HepG2 (cell line): ENCODE data around the gene P3H2. TPM values are rescaled to one million over a fixed set of nuclear protein-coding genes. Genes with fewer than 3 reads are reported as not detected.

Experiments
- ATAC-seq: fragments of 200-7000 bp; cut with Tn5 transposase; 3 replicates; pipeline ENCODE4 v1.9.1; 2020; ENCODE audit warnings: mild to moderate bottlenecking, moderate library complexity
- BruUV-seq: library from RNA; stranded (reverse); fragments of 400-500 nt; replicated peaks from 2 replicates; lab custom pipeline; 2021; lab: Mats Ljungman, UMichigan
- CTCF ChIA-PET: fragments of 300-600 bp; formaldehyde crosslinking; extraction: SDS; loops from one replicate; lab custom pipeline; 2021; ENCODE audit warnings: low total read pairs, inconsistent platforms, low intra/inter-chr PET ratio; lab: Yijun Ruan, JAX
- POLR2A ChIA-PET: fragments of 350-600 bp; sonication (Branson Sonifier 250); formaldehyde crosslinking; loops from one replicate; lab custom pipeline; 2020; ENCODE audit warnings: antibody characterized with exemption, inconsistent platforms; lab: Yijun Ruan, JAX
- DNase-seq: peaks from one replicate; pipeline ENCODE4 v3.0.0-alpha.2; 2015; ENCODE audit warnings: low spot score
- FAIRE-seq: peaks from 3 replicates; lab custom pipeline; 2011; peaks lifted over from hg19 to GRCh38; lab: Jason Lieb, UNC
- H2AFZ ChIP-seq: one replicate; pipeline ENCODE4 v1.6.1; 2011; ENCODE audit warnings: low read length, inconsistent platforms
- H3K27ac ChIP-seq: fragments of 300-600 bp; 3 replicates; pipeline ENCODE4 v1.8.0; 2011; ENCODE audit warnings: mixed run types, mild to moderate bottlenecking, mixed read lengths, low read length, inconsistent platforms; ENCODE audit not compliant: insufficient read depth; ENCODE audit errors: extremely low read length
- H3K27me3 ChIP-seq, 2 experiments: fragments of 200-600 bp in 1 of 2; 2 replicates in 1 of 2; 3 replicates in 1 of 2; pipeline versions ENCODE4 v1.6.0 to v1.8.0; 2011; ENCODE audit warnings: low read length in 2 of 2, mild to moderate bottlenecking in 2 of 2, moderate library complexity in 2 of 2, inconsistent platforms in 1 of 2; ENCODE audit not compliant: insufficient read depth in 2 of 2, control insufficient read depth in 1 of 2
- H3K36me3 ChIP-seq, 2 experiments: fragments of 200-600 bp in 1 of 2; replicated peaks in 1 of 2; 2 replicates in 1 of 2; 3 replicates in 1 of 2; pipeline versions ENCODE4 v1.5.1 to v1.8.0; 2011; ENCODE audit warnings: low read length in 2 of 2, inconsistent platforms in 1 of 2; ENCODE audit not compliant: insufficient read depth in 2 of 2, control insufficient read depth in 1 of 2
- H3K4me1 ChIP-seq: 2 replicates; pipeline ENCODE4 v1.5.1; 2012; ENCODE audit warnings: low read length, inconsistent platforms; ENCODE audit not compliant: insufficient read depth
- H3K4me2 ChIP-seq: 2 replicates; pipeline ENCODE4 v1.6.0; 2011; ENCODE audit warnings: low read depth, low read length, inconsistent platforms
- H3K4me3 ChIP-seq, 3 experiments: fragments of 200-600 bp in 1 of 3; sonication (generic), shearing (Covaris generic) in 1 of 3; replicated peaks in 1 of 3; 2 replicates each; pipeline ENCODE4 v1.5.1; 2011 to 2016; ENCODE audit warnings: low read length in 3 of 3, inconsistent platforms in 2 of 3, low read depth in 2 of 3, mild to moderate bottlenecking in 2 of 3, control low read depth in 1 of 3, mixed read lengths in 1 of 3; ENCODE audit not compliant: insufficient read depth in 1 of 3
- H3K79me2 ChIP-seq: one replicate; pipeline ENCODE4 v1.6.1; 2011; ENCODE audit warnings: low read length, inconsistent platforms; ENCODE audit not compliant: insufficient read depth
- H3K9ac ChIP-seq: 2 replicates; pipeline ENCODE4 v1.6.0; 2011; ENCODE audit warnings: mild to moderate bottlenecking, low read depth, low read length, inconsistent platforms; ENCODE audit not compliant: insufficient read depth
- H3K9me3 ChIP-seq: 2 replicates; pipeline ENCODE4 v1.5.1; 2012; ENCODE audit warnings: mild to moderate bottlenecking, low read length
- H4K20me1 ChIP-seq: 2 replicates; pipeline ENCODE4 v1.6.0; 2011; ENCODE audit warnings: inconsistent platforms, mild to moderate bottlenecking, low read length, moderate library complexity; ENCODE audit not compliant: insufficient read depth
- ATAD3A ChIP-seq: sonication (generic); formaldehyde crosslinking; IDR thresholded peaks from 2 replicates; pipeline ENCODE4 v1.4.0; 2020; ENCODE audit warnings: missing genetic modification reagents
- ATF1 ChIP-seq: IDR thresholded peaks from 2 replicates; pipeline ENCODE4 v1.6.1; 2016; ENCODE audit warnings: mild to moderate bottlenecking, control low read depth
- HNRNPLL ChIP-seq: fragments of 200-400 bp; formaldehyde crosslinking; IDR thresholded peaks from 2 replicates; pipeline ENCODE4 v1.6.1; 2017; ENCODE audit warnings: mild to moderate bottlenecking, low read depth, low read length; ENCODE audit not compliant: poor library complexity, severe bottlenecking
- MEIS2 ChIP-seq: sonication (generic); formaldehyde crosslinking; IDR thresholded peaks from 2 replicates; pipeline ENCODE4 v1.9.0; 2021; ENCODE audit warnings: mild to moderate bottlenecking, missing genetic modification reagents
- MTF2 ChIP-seq: sonication (generic); formaldehyde crosslinking; IDR thresholded peaks from 2 replicates; pipeline ENCODE4 v1.5.0; 2020; ENCODE audit warnings: missing genetic modification reagents, borderline replicate concordance
- PCBP1 ChIP-seq: fragments of 200-400 bp; formaldehyde crosslinking; IDR thresholded peaks from 2 replicates; pipeline ENCODE4 v1.6.1; 2017; ENCODE audit warnings: mild to moderate bottlenecking, low read depth, low read length, borderline replicate concordance
- TMF1 ChIP-seq: sonication (generic); formaldehyde crosslinking; IDR thresholded peaks from 2 replicates; pipeline ENCODE4 v1.8.1; 2022; ENCODE audit warnings: low read depth, missing genetic modification reagents
- ZNF207 ChIP-seq: fragments of 450-650 bp; IDR thresholded peaks from 2 replicates; pipeline ENCODE4 v1.6.1; 2016; ENCODE audit warnings: antibody characterized with exemption, borderline replicate concordance
- ZNF251 ChIP-seq: sonication (generic); formaldehyde crosslinking; IDR thresholded peaks from 2 replicates; pipeline ENCODE4 v1.9.0; 2021; ENCODE audit warnings: mild to moderate bottlenecking, missing genetic modification reagents
- ZNF546 ChIP-seq: sonication (generic); formaldehyde crosslinking; conservative IDR thresholded peaks from 2 replicates; pipeline ENCODE4 v1.8.1; 2023; ENCODE audit warnings: mild to moderate bottlenecking, missing genetic modification reagents
- ZNF564 ChIP-seq: sonication (generic); formaldehyde crosslinking; IDR thresholded peaks from 2 replicates; pipeline ENCODE4 v1.8.1; 2023; ENCODE audit warnings: mild to moderate bottlenecking, missing genetic modification reagents
- ZNF567 ChIP-seq: sonication (generic); formaldehyde crosslinking; IDR thresholded peaks from 2 replicates; pipeline ENCODE4 v1.8.1; 2023; ENCODE audit warnings: mild to moderate bottlenecking, missing genetic modification reagents, borderline replicate concordance
- ZNF703 ChIP-seq: sonication (generic); formaldehyde crosslinking; IDR thresholded peaks from 2 replicates; pipeline ENCODE4 v1.5.1; 2020; ENCODE audit warnings: missing genetic modification reagents, mild to moderate bottlenecking, moderate library complexity, borderline replicate concordance
- WGBS: methylation state at CpG from one replicate; pipeline ENCODE4 v1.1.6; 2017; ENCODE audit warnings: low lambda C conversion rate; 5-methylcytosine and 5-hydroxymethylcytosine counted together
- in situ Hi-C: cut with HindIII; loops from 2 replicates; pipeline ENCODE4 v1.10.0; 2017; ENCODE audit warnings: low pct_unique_long_range_greater_than_20kb; ENCODE audit not compliant: extremely low pct_ligation_motif_present
- intact Hi-C: fragments of 100-400 bp; cut with micrococcal nuclease; formaldehyde crosslinking; loops from one replicate; pipeline ENCODE4 v1.10.0; 2022; ENCODE audit not compliant: unreplicated experiment
- polyA plus RNA-seq, 8 experiments: library from polyadenylated mRNA; depleted of rRNA in 3 of 8; stranded (reverse) in 7 of 8; unstranded in 1 of 8; fragments of >200 nt; fragmentation: Illumina TruSeq in 4 of 8; extraction: Trizol in 4 of 8; gene quantifications; 2 replicates each; pipeline versions ENCODE4 v1.2.1 to v1.2.3, GENCODE V29; 2011 to 2016; ENCODE audit warnings: low read depth in 4 of 8, missing spikeins in 1 of 8, mixed read lengths in 1 of 8; ENCODE audit not compliant: insufficient read depth in 1 of 8
- total RNA-seq, 5 experiments: library from RNA; depleted of rRNA; stranded (reverse); fragments of >200 nt; fragmentation: Illumina TruSeq; extraction: Trizol; gene quantifications; 2 replicates each; pipeline ENCODE4 v1.2.3, GENCODE V29; 2016; ENCODE audit warnings: low read depth in 1 of 5
- TF ChIP-seq, protein P1 (sequence below), 2 experiments: sonication (generic) in 1 of 2; formaldehyde crosslinking in 1 of 2; IDR thresholded peaks; 2 replicates each; pipeline versions ENCODE4 v1.4.0 to v1.6.1; 2016 to 2020; ENCODE audit warnings: borderline replicate concordance in 1 of 2, low read depth in 1 of 2, mild to moderate bottlenecking in 1 of 2, missing genetic modification reagents in 1 of 2
- TF ChIP-seq, protein P2 (sequence below): sonication (generic); formaldehyde crosslinking; conservative IDR thresholded peaks from 2 replicates; pipeline ENCODE4 v1.4.0; 2020; ENCODE audit warnings: missing genetic modification reagents
- TF ChIP-seq, protein P3 (sequence below): sonication (generic); formaldehyde crosslinking; IDR thresholded peaks from 2 replicates; pipeline ENCODE4 v1.9.0; 2021; ENCODE audit warnings: missing genetic modification reagents, mild to moderate bottlenecking, borderline replicate concordance

The P3H2 gene
- total and polyA plus RNA-seq, 2 of the 13 experiments (the other 11 are each of a cell fraction or from before 2014, with no cell fraction given): not detected

DNA sequence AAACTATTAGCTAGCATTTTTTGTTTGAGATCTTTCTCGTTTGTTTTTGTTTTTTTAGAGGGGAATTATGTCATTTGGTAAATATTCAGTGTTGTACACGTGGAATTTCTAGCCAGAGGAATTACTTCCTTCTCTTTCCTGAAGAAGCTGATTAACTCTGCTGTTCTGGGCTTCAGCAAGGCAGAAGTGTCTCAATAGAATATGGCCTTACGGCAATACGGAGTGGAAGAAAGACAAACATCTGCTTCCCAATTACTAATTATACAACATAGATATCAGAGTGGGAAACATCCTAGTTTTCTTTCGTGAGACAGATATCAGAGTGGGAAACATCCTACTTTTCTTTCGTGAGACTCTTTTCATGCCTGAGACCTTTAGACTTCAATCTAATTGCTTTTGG, 11.9 kb downstream of the P3H2 start:
- no peaks in the 10 kb centered on the region for H3K9me3 ChIP-seq
- DNase-seq: no peak
- H3K79me2 ChIP-seq: no peaks in the 10 kb centered on the region
- no peaks in the 10 kb centered on the region for H3K36me3 ChIP-seq
- H3K4me3 ChIP-seq: no peak overlapping the region
- in situ Hi-C loops (no loop called here), intact Hi-C loops (no loop called here)
- ChIA-PET CTCF (no interaction called here), POLR2A (no interaction called here)
- H3K27ac ChIP-seq: no peak overlapping the region
- no peaks in the 10 kb centered on the region for H4K20me1 ChIP-seq
- no peaks in the 10 kb centered on the region for H3K27me3 ChIP-seq
- no peak for ATAC-seq
- WGBS: 41% methylated on average over 6 of the region's 6 CpGs
- no peak overlapping the region for H3K4me2 ChIP-seq
- BruUV-seq: no TSS peak
- H3K9ac ChIP-seq: no peak overlapping the region
- no peak for FAIRE-seq
- no peak overlapping the region for H2AFZ ChIP-seq
- no peak for TF ChIP-seq ZNF546 (CRISPR knock-in tag)
- no peak for TF ChIP-seq ZNF251
- no peak for TF ChIP-seq ZNF207
- no peak for TF ChIP-seq MEIS2
- TF ChIP-seq, protein P1, sequence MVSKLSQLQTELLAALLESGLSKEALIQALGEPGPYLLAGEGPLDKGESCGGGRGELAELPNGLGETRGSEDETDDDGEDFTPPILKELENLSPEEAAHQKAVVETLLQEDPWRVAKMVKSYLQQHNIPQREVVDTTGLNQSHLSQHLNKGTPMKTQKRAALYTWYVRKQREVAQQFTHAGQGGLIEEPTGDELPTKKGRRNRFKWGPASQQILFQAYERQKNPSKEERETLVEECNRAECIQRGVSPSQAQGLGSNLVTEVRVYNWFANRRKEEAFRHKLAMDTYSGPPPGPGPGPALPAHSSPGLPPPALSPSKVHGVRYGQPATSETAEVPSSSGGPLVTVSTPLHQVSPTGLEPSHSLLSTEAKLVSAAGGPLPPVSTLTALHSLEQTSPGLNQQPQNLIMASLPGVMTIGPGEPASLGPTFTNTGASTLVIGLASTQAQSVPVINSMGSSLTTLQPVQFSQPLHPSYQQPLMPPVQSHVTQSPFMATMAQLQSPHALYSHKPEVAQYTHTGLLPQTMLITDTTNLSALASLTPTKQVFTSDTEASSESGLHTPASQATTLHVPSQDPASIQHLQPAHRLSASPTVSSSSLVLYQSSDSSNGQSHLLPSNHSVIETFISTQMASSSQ (IDR thresholded peaks at IDR 0.05; ENCODE audit: low read depth): no peak
- TF ChIP-seq, protein P1 (CRISPR knock-in tag; IDR thresholded peaks at IDR 0.05; ENCODE audit: borderline replicate concordance): no peak
- no peak for TF ChIP-seq TMF1
- TF ChIP-seq HNRNPLL: no peak
- TF ChIP-seq ZNF703: no peak
- no peak for TF ChIP-seq ATAD3A (CRISPR knock-in tag)
- TF ChIP-seq, protein P2, sequence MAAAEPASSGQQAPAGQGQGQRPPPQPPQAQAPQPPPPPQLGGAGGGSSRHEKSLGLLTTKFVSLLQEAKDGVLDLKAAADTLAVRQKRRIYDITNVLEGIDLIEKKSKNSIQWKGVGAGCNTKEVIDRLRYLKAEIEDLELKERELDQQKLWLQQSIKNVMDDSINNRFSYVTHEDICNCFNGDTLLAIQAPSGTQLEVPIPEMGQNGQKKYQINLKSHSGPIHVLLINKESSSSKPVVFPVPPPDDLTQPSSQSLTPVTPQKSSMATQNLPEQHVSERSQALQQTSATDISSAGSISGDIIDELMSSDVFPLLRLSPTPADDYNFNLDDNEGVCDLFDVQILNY: no peak
- no peak for TF ChIP-seq ZNF564 (CRISPR knock-in tag)
- no peak for TF ChIP-seq PCBP1
- no peak for TF ChIP-seq ATF1 (CRISPR knock-in tag)
- TF ChIP-seq ZNF567 (CRISPR knock-in tag): no peak
- TF ChIP-seq MTF2 (CRISPR knock-in tag): no peak
- TF ChIP-seq, protein P3, sequence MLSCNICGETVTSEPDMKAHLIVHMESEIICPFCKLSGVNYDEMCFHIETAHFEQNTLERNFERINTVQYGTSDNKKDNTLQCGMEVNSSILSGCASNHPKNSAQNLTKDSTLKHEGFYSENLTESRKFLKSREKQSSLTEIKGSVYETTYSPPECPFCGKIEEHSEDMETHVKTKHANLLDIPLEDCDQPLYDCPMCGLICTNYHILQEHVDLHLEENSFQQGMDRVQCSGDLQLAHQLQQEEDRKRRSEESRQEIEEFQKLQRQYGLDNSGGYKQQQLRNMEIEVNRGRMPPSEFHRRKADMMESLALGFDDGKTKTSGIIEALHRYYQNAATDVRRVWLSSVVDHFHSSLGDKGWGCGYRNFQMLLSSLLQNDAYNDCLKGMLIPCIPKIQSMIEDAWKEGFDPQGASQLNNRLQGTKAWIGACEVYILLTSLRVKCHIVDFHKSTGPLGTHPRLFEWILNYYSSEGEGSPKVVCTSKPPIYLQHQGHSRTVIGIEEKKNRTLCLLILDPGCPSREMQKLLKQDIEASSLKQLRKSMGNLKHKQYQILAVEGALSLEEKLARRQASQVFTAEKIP (CRISPR knock-in tag): no peak
- H3K4me1 ChIP-seq: no peaks in the 10 kb centered on the region
